Subcutaneous adipose tissue (tissue), 4 donors: ENCODE results near the gene PFDN6. TPM values are rescaled to one million over a fixed set of nuclear protein-coding genes. Genes with fewer than 3 reads are reported as not detected.

Source experiments
- CTCF ChIP-seq: fragments of 450-650 bp; IDR thresholded peaks from one replicate; pipeline ENCODE4 v1.5.1; 2016; ENCODE audit warnings: low read depth, mild to moderate bottlenecking, control low read depth, antibody characterized with exemption, moderate library complexity
- total RNA-seq, 4 donors: library from RNA; depleted of rRNA; stranded (reverse); fragments of >200 nt; gene quantifications; one replicate each; pipeline ENCODE4 v1.1.0, GENCODE V29; 2016

PFDN6 gene
- total RNA-seq, 4 donors from 2014 or later = 17.1 to 31.0 (median 23.4) TPM

GRCh38 chr6:33249732-33250630 lies 39.4 kb upstream of the PFDN6 start:
- TF ChIP-seq CTCF = no peak

GRCh38 chr6:33250731-33251130 lies 38.7 kb upstream of the PFDN6 start:
- TF ChIP-seq CTCF = no peak

GRCh38 chr6:33251395-33252012 lies 37.9 kb upstream of the PFDN6 start:
- TF ChIP-seq CTCF = no peak

- TF ChIP-seq CTCF = no peak
Observed at GRCh38 chr6:33252759-33253158, 36.6 kb upstream of the PFDN6 start.

- TF ChIP-seq CTCF = no peak
Observed at GRCh38 chr6:33254591-33254990, 34.8 kb upstream of the PFDN6 start.

- TF ChIP-seq CTCF = no peak
Observed at GRCh38 chr6:33259032-33259431, 30.4 kb upstream of the PFDN6 start.

- no peak for TF ChIP-seq CTCF
Observed at GRCh38 chr6:33264015-33264414, 25.4 kb upstream of the PFDN6 start.
